ENCODE results near the gene NKX1-1.
A peak's percentile ranks its signal among the peaks of the same experiment; 100 is the strongest.
"Not testable (repeated sequence)": the region's sequence is repeated elsewhere in the genome, so short reads cannot be mapped to it uniquely, and the experiment has no call there.

Gene NKX1-1

DNA sequence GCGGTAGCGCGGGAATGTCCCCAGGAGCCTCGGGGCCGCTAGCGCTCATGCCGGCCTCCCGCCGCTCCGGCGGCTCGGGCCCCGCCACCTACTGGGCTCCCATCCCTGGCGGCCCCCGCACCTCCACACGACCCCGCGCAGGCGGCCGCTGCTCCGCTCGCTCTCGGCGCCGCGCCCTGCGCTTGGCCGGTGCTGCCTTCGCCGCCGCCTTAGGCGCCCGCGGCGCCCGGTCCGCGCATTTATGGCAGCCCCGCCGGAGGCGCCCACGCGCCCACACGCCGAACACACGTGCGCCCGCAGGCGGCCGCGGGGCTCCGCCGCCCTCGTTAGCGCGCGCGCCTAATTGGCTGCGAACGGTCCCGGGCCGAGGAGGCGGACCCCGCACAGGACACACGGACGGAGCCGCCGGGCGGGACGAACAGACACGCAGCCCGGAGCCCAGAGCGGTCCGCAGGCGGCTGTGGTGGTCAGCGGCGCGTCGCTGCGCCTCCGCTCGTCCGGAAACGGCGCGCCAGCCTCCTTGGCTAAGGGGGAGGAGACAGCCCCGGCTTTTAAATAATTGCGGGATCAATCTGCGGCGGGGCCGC is at the start of gene NKX1-1:
NKX1-1 (minus strand) TSS at position 49 of the 587 bp plus-strand sequence; CDS start at position 49, 0 bp downstream.
- intact Hi-C loops (cut with DNase I): no loop called here
- DNase-seq: peak in 11 of 42 donors; percentile 1 to 31 (median 6)

GRCh38 chr4:1453731-1454130 is 47.5 kb upstream of the NKX1-1 start:
- no peak for DNase-seq
- intact Hi-C loops (cut with DNase I): no loop called here

DNA sequence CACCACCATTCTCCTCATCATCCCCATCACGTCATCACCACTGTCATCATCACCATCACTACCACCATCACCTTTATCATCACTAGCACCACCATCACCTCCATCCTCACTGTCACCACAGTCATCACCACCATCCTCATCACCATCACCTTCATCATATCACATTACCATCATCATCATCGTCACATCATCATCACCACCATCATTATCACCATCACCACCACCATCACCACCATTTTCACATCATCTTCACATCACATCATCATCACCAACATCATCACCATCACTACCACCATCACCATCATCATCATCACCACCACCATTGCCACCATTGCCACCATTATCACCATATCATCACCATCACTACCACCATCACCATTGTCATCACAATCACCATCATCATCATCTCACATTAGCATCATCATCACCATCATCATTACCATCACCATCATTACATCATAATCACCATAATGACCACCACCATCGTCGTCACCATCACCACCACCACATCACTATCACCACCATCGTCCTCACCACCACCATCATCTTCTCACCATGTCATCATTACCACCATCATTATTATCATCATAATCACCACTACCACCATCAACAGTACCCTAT is 46.3 kb upstream of the NKX1-1 start:
- DNase-seq: no peak
- intact Hi-C loops (cut with DNase I): no loop called here

DNA sequence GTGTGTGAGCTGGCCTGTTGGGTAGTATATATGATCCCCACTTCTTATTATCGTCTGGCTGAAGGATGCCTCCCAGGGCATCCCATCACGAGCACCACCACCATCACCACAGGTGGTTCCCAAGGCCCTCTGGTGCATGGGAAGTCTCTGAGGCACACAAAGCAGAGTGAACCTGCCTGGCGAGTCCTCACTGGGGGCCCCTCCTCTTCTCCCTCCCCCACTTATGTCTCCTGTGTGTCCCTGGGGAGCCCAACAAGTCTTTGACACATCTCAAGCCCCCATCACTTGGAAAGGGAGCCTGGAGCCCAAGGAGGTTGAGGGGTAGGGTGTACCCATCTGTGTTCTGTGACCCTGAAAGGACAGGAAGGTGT is 45.5 kb upstream of the NKX1-1 start:
- DNase-seq: peak in 3 of 42 donors; percentile 1 to 13 (median 2)
- intact Hi-C loops (cut with DNase I): no loop called here

- intact Hi-C loops (cut with DNase I): no loop called here
- peak in 10 of 42 donors; percentile 2 to 31 (median 8) for DNase-seq
These were observed 45.0 kb upstream of the NKX1-1 start for GRCh38 chr4:1451106-1451751.

DNA sequence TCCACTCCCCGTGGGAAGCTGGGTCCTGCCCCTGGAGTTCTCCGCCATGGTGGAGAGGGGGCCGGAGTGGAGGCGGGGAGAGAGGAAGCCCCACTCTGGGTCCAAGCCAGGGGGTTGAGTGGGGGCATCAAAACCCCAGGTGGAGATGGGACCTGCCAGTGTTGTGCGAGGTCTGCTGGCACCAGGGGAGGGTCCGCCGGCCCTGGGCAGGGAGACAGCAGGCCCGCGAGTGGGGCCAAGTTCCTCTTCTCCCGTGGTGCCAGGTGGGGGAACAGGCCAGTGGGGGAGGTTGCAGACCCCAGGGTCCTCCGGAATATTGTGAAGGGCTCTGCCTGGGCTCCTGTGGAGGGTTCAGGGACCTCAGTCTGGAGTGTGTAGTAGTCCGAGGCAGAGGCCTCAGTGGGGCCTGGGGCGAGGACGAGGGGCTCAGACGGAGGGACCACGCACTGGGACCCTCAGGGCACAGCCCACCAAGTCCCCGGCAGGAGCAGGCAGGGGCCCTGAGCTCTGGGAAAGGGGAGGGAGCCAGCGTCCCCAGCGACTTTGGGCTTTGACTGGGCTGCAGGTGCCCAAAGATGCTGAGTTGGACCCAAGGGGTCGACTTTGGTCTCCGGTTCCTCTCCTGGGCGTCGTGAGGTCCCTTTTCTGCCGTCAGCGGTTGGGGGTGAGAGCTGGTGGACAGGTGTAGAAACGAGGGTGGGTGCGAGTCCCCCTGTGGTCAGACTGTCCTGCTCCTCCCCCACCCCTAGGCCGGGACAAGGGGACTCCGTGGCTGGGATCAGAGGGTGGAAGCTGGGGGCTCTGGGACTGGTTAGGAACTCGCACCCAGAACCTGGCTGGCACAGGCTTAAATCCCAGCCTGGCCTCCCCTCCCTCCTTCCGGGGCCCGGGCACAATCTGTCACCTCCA is 43.8 kb upstream of the NKX1-1 start:
- intact Hi-C loops (cut with DNase I): no loop called here
- peak in 9 of 42 donors; percentile 2 to 25 (median 6) for DNase-seq

DNA sequence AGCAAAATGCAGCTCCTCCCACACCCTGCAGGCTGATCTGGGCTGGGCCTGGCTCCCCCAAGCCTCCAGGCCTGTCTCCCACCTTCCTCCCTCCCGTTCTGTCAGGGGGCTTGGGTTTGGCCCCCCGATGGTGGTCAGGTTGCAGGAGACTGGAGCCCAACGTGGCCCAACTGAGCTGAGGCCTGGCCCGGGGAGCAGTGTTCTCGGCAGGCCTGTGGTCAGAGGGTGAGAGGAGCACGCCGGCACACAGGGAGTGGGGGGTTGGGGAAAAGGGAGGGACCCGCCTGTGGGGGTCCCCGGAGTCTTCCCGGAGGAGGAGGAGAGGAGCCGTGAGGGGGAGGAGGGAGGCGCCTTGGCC is 43.2 kb upstream of the NKX1-1 start:
- intact Hi-C loops (cut with DNase I): no loop called here
- DNase-seq: peak in 6 of 42 donors; percentile 0 to 29 (median 14)

- intact Hi-C loops (cut with DNase I): no loop called here
- DNase-seq: peak in 8 of 42 donors; percentile 0 to 28 (median 5)
These were observed 42.6 kb upstream of the NKX1-1 start for GRCh38 chr4:1448589-1449420.

DNA sequence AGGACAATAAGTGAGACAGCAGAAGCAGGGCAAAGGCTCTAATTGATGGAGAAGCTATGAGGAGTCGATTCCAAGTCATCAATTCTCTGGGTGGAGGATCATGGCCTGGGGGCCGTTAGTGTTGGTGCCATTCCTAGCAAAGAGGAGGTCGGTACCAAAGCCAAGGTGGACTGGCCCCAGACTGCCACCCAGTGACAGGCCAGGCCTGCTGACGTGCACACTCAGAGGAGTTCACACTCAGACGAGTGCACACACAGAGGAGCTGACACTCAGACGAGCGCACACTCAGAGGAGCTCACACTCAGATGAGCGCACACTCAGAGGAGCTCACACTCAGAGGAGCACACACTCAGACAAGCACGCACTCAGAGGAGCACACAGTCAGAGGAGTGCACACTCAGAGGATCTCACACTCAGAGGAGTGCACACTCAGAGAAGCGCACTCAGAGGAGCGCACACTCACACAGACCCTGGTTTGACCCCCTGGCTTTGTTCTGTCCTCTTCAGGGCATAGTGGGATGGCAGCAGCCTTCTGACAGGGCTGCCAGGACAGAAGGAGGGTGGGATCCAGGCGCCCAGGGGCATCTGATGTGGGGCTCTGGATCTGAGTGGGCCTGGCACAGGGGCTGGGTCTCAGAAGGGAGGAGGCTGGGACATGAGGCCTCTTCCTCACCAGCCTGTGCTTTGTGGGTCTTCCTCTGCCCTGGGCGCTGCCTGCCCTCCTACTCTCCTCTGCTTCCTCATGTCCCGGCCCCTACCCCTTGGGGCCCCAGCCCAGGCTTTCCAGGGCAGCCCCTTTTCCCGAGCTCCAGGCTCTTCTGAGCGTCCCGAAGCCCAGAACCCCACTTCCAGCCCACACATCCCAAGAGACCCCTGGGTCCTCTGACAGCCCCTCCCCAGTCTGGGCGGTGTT is 41.7 kb upstream of the NKX1-1 start:
- intact Hi-C loops (cut with DNase I): no loop called here
- DNase-seq: peak in 7 of 42 donors; percentile 2 to 37 (median 10)

DNA sequence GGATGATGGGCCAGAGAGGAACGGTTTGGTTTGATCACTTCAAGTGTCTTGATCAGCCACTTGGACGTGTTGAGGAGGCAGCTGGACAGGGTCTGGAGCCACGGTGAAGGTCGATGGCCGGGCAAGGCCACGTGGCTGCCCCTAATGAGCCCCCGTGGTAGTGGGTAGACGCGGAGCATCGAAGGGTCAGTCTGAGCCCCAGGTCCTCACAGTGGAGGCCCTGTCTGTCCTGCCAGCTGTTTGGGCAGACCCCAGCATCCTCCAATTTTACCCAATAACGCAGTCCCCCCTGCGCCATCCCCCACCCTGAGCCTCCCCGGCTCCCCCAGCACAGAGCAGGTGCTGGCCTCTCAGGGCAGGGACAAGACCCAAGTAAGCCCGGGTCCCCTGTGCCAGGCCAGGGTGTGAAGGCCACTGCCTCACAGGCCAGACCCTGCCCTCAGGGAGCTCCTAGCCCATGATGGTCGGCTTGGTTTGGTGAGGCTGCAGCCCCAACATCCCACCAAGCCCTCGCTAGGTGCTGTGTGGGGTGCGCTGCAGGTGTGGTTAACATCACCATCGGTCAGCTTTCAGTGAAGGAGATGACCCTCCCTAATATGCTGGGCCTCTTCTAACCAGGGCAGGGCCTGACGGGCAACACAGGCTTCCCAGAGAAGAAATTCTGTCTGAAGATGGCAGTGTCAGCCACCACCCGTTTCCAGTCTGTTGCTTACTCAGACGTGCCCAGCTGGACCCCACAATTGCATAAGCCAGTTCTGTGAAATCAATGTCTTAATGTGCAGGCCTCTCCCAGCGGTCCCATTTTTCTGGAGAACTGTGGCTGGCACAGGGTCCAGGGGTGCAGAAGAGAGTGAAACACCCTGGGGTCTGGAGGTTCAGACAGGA is 40.5 kb upstream of the NKX1-1 start:
- intact Hi-C loops (cut with DNase I): no loop called here

GRCh38 chr4:1445716-1446445 is 39.6 kb upstream of the NKX1-1 start:
- intact Hi-C loops (cut with DNase I): no loop called here
- peak in 7 of 42 donors; percentile 10 to 34 (median 20) for DNase-seq

More for the DNA sequence above, 40.5 kb upstream of the NKX1-1 start:
- DNase-seq: peak in 8 of 42 donors; percentile 2 to 36 (median 16)

GRCh38 chr4:1443688-1444172 is 37.5 kb upstream of the NKX1-1 start:
- DNase-seq: peak in 3 of 42 donors; percentile 2 to 26 (median 17)
- intact Hi-C loops (cut with DNase I): not testable (repeated sequence)

GRCh38 chr4:1427010-1427409 is 20.8 kb upstream of the NKX1-1 start:
- no peak for DNase-seq
- intact Hi-C loops (cut with DNase I): no loop called here

- intact Hi-C loops (cut with DNase I): no loop called here
These were observed 15.4 kb upstream of the NKX1-1 start for GRCh38 chr4:1421657-1422056.

GRCh38 chr4:1419708-1420107 is 13.5 kb upstream of the NKX1-1 start:
- intact Hi-C loops (cut with DNase I): no loop called here
- DNase-seq: peak in 13 of 42 donors; percentile 1 to 32 (median 11)

More at GRCh38 chr4:1421657-1422056, 15.4 kb upstream of the NKX1-1 start:
- DNase-seq: peak in 2 of 42 donors; percentile 4 to 7
